B cell (primary cell): ENCODE measurements around the gene CPED1. TPM values are rescaled to one million over a fixed set of nuclear protein-coding genes. Genes with fewer than 3 reads are reported as not detected.

Experiments used
- ATAC-seq: fragments of 200-7000 bp; cut with Tn5 transposase; one replicate; pipeline ENCODE4 v1.10.0; 2021; ENCODE audit warnings: low read depth, mild to moderate bottlenecking, moderate number of reproducible peaks, moderate library complexity
- CTCF ChIA-PET: fragments of 350-600 bp; sonication (Branson Sonifier 250); formaldehyde crosslinking; loops from one replicate; lab custom pipeline; 2021; ENCODE audit warnings: antibody characterized with exemption, inconsistent platforms; lab: Charles Lee
- POLR2A ChIA-PET: fragments of 350-600 bp; sonication (Branson Sonifier 250); formaldehyde crosslinking; loops from one replicate; lab custom pipeline; 2021; ENCODE audit warnings: antibody characterized with exemption; lab: Charles Lee
- DNase-seq: peaks from one replicate; pipeline ENCODE4 v3.0.0; 2013
- H2AFZ ChIP-seq: 2 replicates; pipeline ENCODE4 v1.6.1; 2012; ENCODE audit warnings: mild to moderate bottlenecking, low read depth, low read length; ENCODE audit not compliant: insufficient read depth, poor library complexity, severe bottlenecking
- H3K27ac ChIP-seq, 2 donors: 1 replicate in 1 of 2; 2 replicates in 1 of 2; pipeline ENCODE4 v1.5.1; 2012 to 2013; ENCODE audit warnings: low read length in 2 of 2, mild to moderate bottlenecking in 2 of 2, moderate library complexity in 1 of 2
- H3K27me3 ChIP-seq, 4 experiments: fragments of 200-600 bp in 1 of 4; sonication (generic) in 1 of 4; replicated peaks in 1 of 4; 1 replicate in 2 of 4; 2 replicates in 2 of 4; pipeline versions ENCODE4 v1.6.1 to v1.7.0; 2013 to 2016; ENCODE audit warnings: low read length in 3 of 4, mild to moderate bottlenecking in 2 of 4, mixed read lengths in 1 of 4, moderate library complexity in 1 of 4; ENCODE audit not compliant: insufficient read depth in 4 of 4, control insufficient read depth in 3 of 4; ENCODE audit errors: control extremely low read depth in 1 of 4
- H3K36me3 ChIP-seq, 2 experiments: replicated peaks in 1 of 2; 1 replicate in 1 of 2; 2 replicates in 1 of 2; pipeline versions ENCODE4 v1.6.1 to v1.7.1; 2013; ENCODE audit warnings: low read length in 1 of 2; ENCODE audit not compliant: insufficient read depth in 2 of 2, control insufficient read depth in 1 of 2; ENCODE audit errors: control extremely low read depth in 1 of 2, extremely low read depth in 1 of 2
- H3K4me1 ChIP-seq, 2 donors: fragments of 200-600 bp in 1 of 2; sonication (generic) in 1 of 2; 1 replicate in 1 of 2; 2 replicates in 1 of 2; pipeline versions ENCODE4 v1.5.1 to v1.6.1; 2013 to 2017; ENCODE audit warnings: low read length in 2 of 2; ENCODE audit not compliant: control insufficient read depth in 2 of 2, insufficient read depth in 2 of 2
- H3K4me2 ChIP-seq: replicated peaks from 2 replicates; pipeline ENCODE3; 2012; ENCODE audit warnings: mild to moderate bottlenecking, low read depth, low read length; ENCODE audit not compliant: poor library complexity, severe bottlenecking
- H3K4me3 ChIP-seq, 5 experiments: fragments of 200-600 bp in 1 of 5; sonication (generic) in 1 of 5; 1 replicate in 3 of 5; 2 replicates in 2 of 5; pipeline versions ENCODE4 v1.5.1 to v1.7.0; 2011 to 2016; ENCODE audit warnings: low read length in 4 of 5, mild to moderate bottlenecking in 4 of 5, low read depth in 2 of 5, control low read depth in 1 of 5, moderate library complexity in 1 of 5; ENCODE audit not compliant: insufficient read depth in 1 of 5; ENCODE audit errors: control extremely low read depth in 1 of 5, extremely low read depth in 1 of 5
- H3K79me2 ChIP-seq: fragments of 200-600 bp; sonication (generic); one replicate; pipeline ENCODE4 v1.6.0; 2016; ENCODE audit warnings: low read length; ENCODE audit not compliant: control insufficient read depth, insufficient read depth
- H3K9ac ChIP-seq: fragments of 200-600 bp; sonication (generic); 2 replicates; pipeline ENCODE4 v1.6.1; 2017; ENCODE audit warnings: mild to moderate bottlenecking, low read length, moderate library complexity
- H3K9me3 ChIP-seq, 3 donors: one replicate each; pipeline versions ENCODE4 v1.6.1 to v1.7.1; 2013; ENCODE audit warnings: low read length in 2 of 3; ENCODE audit not compliant: control insufficient read depth in 2 of 3, insufficient read depth in 1 of 3; ENCODE audit errors: control extremely low read depth in 1 of 3
- H4K20me1 ChIP-seq: 2 replicates; pipeline ENCODE4 v1.6.0; 2012; ENCODE audit warnings: mild to moderate bottlenecking, low read length; ENCODE audit not compliant: insufficient read depth, control insufficient read depth, poor library complexity, severe bottlenecking
- H3K27ac Mint-ChIP-seq: one replicate; pipeline ENCODE4 v1.8.0; 2021; ENCODE audit warnings: mixed read lengths
- H3K27me3 Mint-ChIP-seq: one replicate; pipeline ENCODE4 v1.8.0; 2021; ENCODE audit warnings: mixed read lengths
- H3K4me1 Mint-ChIP-seq: one replicate; pipeline ENCODE4 v1.8.0; 2021; ENCODE audit warnings: mixed read lengths
- H3K4me3 Mint-ChIP-seq: one replicate; pipeline ENCODE4 v1.8.0; 2021; ENCODE audit warnings: mixed read lengths
- H3K9me3 Mint-ChIP-seq: one replicate; pipeline ENCODE4 v1.8.0; 2022; ENCODE audit warnings: mixed read lengths; ENCODE audit not compliant: insufficient read depth
- CTCF ChIP-seq: fragments of 200-600 bp; IDR thresholded peaks from one replicate; pipeline ENCODE4 v1.8.0; 2022; ENCODE audit warnings: antibody characterized with exemption, mild to moderate bottlenecking
- EZH2 ChIP-seq: IDR thresholded peaks from 2 replicates; pipeline ENCODE4 v1.6.1; 2012; ENCODE audit warnings: borderline replicate concordance, low read depth, mild to moderate bottlenecking, moderate library complexity, low read length; ENCODE audit not compliant: insufficient read depth, poor library complexity, severe bottlenecking
- WGBS: methylation state at CpG from one replicate; pipeline ENCODE4 v1.1.5; 2013; ENCODE audit warnings: missing lambda C conversion rate; ENCODE audit not compliant: insufficient coverage; 5-methylcytosine and 5-hydroxymethylcytosine counted together
- intact Hi-C: fragments of 100-400 bp; cut with micrococcal nuclease; formaldehyde crosslinking; loops from one replicate; pipeline ENCODE4 v1.10.0; 2022
- polyA plus RNA-seq: library from polyadenylated mRNA; depleted of rRNA; stranded (reverse); fragments of >200 nt; gene quantifications from 2 replicates; pipeline ENCODE4 v1.2.3, GENCODE V29; 2012
- total RNA-seq, 2 donors: library from RNA; stranded (reverse); fragments of 120-200 nt in 1 of 2; gene quantifications; 1 replicate in 1 of 2; 2 replicates in 1 of 2; pipeline versions ENCODE4 v1.2.3 to v1.2.4, GENCODE V29; 2013 to 2022

Gene CPED1
- total and polyA plus RNA-seq, 2 donors (not counting 1 experiment from before 2014, with no cell fraction given): 0.44 to 3.8 TPM

GRCh38 chr7:120949998-120950538 lies 38.4 kb upstream of the CPED1 start:
- 0% methylated on average over 1 of the region's 10 CpGs for WGBS
- Histone ChIP-seq H3K4me3 (peak overlapping the region; percentile 62 to 99 (median 83)), H3K79me2 (peaks cover 33% of the 10 kb centered on the region), H2AFZ (peak overlapping the region; percentile 86), H3K36me3 (peaks cover 5 to 21% of the 10 kb centered on the region in 2 experiments), H3K4me2 (peak overlapping the region; percentile 83), H3K27me3 (no peaks in the 10 kb centered on the region), H3K4me1 (peaks cover 14 to 15% of the 10 kb centered on the region in 2 donors), H3K9ac (peak overlapping the region; percentile 89), H3K9me3 (no peaks in the 10 kb centered on the region), H3K27ac (peak overlapping the region; percentile 35 to 42), H4K20me1 (peaks cover 14% of the 10 kb centered on the region)
- TF ChIP-seq EZH2 (no peak), CTCF (no peak)
- intact Hi-C loops: loop anchor here (5.0 kb wide), 1 partner anchor 227 kb away; no protein-coding TSS in a partner anchor
- ChIA-PET POLR2A (interaction anchor here (0.6 to 1.4 kb wide), 7 partner anchors 26 to 308 kb away, joined by 3 to 11 read pairs (median 4); no protein-coding TSS in a partner anchor), CTCF (interaction anchor here (0.7 to 1.8 kb wide), 6 partner anchors 17 to 446 kb away, joined by 3 to 8 read pairs (median 4); partner anchors contain the start of gene FAM3C)
- DNase-seq (no peak), ATAC-seq (no peak)
- Mint-ChIP-seq H3K27me3 (peaks cover 3% of the 10 kb centered on the region), H3K27ac (peak overlapping the region; percentile 99), H3K4me1 (peaks cover 20% of the 10 kb centered on the region), H3K9me3 (no peaks in the 10 kb centered on the region), H3K4me3 (peak overlapping the region; percentile 99)
